Right atrium auricular region (tissue), 2 donors: ENCODE results near the gene GRK5. TPM values are rescaled to one million over a fixed set of nuclear protein-coding genes. Genes with fewer than 3 reads are reported as not detected.

Source experiments
- DNase-seq: peaks from one replicate; pipeline ENCODE4 v3.0.0-alpha.2; 2019; ENCODE audit warnings: low spot score
- H3K27ac ChIP-seq, 2 donors: fragments of 200-600 bp; sonication (generic); 1 replicate in 1 of 2; 2 replicates in 1 of 2; pipeline ENCODE4 v1.5.1; 2016 to 2019
- H3K27me3 ChIP-seq, 2 donors: fragments of 200-600 bp; sonication (generic); one replicate each; pipeline versions ENCODE4 v1.5.1 to v1.6.0; 2017 to 2019
- H3K36me3 ChIP-seq: fragments of 200-600 bp; sonication (generic); one replicate; pipeline ENCODE4 v1.5.1; 2016
- H3K4me1 ChIP-seq, 2 donors: fragments of 200-600 bp; sonication (generic); one replicate each; pipeline versions ENCODE4 v1.5.1 to v1.6.0; 2017 to 2019
- H3K4me3 ChIP-seq, 2 donors: fragments of 200-600 bp; sonication (generic); 1 replicate in 1 of 2; 2 replicates in 1 of 2; pipeline ENCODE4 v1.5.1; 2017 to 2019; ENCODE audit warnings: mild to moderate bottlenecking in 1 of 2, moderate library complexity in 1 of 2
- H3K9me3 ChIP-seq, 2 donors: fragments of 200-600 bp; sonication (generic); one replicate each; pipeline ENCODE4 v1.5.1; 2019
- total RNA-seq, 2 donors: library from RNA; depleted of rRNA; stranded (reverse); fragments of >200 nt; gene quantifications; one replicate each; pipeline ENCODE4 v1.1.0, GENCODE V29; 2016
- TF ChIP-seq, protein P1 (sequence below), 2 donors: fragments of 200-600 bp; sonication (generic); IDR thresholded peaks; one replicate each; pipeline ENCODE4 v1.5.1; 2019; ENCODE audit warnings: antibody characterized with exemption in 2 of 2

GRK5 gene
- total RNA-seq, 2 donors from 2014 or later: 19.2 to 53.8 TPM

- no peak for DNase-seq
- peak overlapping the region; percentile 31 to 84 for H3K27ac ChIP-seq
- H3K4me3 ChIP-seq: no peak overlapping the region
- no peaks in the 10 kb centered on the region for H3K27me3 ChIP-seq
- H3K9me3 ChIP-seq: no peaks in the 10 kb centered on the region
- TF ChIP-seq, protein P1, sequence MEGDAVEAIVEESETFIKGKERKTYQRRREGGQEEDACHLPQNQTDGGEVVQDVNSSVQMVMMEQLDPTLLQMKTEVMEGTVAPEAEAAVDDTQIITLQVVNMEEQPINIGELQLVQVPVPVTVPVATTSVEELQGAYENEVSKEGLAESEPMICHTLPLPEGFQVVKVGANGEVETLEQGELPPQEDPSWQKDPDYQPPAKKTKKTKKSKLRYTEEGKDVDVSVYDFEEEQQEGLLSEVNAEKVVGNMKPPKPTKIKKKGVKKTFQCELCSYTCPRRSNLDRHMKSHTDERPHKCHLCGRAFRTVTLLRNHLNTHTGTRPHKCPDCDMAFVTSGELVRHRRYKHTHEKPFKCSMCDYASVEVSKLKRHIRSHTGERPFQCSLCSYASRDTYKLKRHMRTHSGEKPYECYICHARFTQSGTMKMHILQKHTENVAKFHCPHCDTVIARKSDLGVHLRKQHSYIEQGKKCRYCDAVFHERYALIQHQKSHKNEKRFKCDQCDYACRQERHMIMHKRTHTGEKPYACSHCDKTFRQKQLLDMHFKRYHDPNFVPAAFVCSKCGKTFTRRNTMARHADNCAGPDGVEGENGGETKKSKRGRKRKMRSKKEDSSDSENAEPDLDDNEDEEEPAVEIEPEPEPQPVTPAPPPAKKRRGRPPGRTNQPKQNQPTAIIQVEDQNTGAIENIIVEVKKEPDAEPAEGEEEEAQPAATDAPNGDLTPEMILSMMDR (IDR thresholded peaks at IDR 0.05): peak in 1 of 2 donors; percentile 23
- H3K4me1 ChIP-seq: peaks cover 0 to 59% of the 10 kb centered on the region in 2 donors
- H3K36me3 ChIP-seq: no peaks in the 10 kb centered on the region
Measured at GRCh38 chr10:119364645-119365600, 157.6 kb downstream of the GRK5 start.

- Histone ChIP-seq H3K4me3 (no peak overlapping the region), H3K9me3 (no peaks in the 10 kb centered on the region), H3K36me3 (no peaks in the 10 kb centered on the region), H3K27me3 (no peaks in the 10 kb centered on the region), H3K27ac (peak overlapping the region; percentile 22 to 84), H3K4me1 (peaks cover 0 to 70% of the 10 kb centered on the region in 2 donors)
- peak; percentile 71 for DNase-seq
- TF ChIP-seq, protein P1 (IDR thresholded peaks at IDR 0.05): no peak
Measured at GRCh38 chr10:119365773-119366599, 158.6 kb downstream of the GRK5 start.

DNA sequence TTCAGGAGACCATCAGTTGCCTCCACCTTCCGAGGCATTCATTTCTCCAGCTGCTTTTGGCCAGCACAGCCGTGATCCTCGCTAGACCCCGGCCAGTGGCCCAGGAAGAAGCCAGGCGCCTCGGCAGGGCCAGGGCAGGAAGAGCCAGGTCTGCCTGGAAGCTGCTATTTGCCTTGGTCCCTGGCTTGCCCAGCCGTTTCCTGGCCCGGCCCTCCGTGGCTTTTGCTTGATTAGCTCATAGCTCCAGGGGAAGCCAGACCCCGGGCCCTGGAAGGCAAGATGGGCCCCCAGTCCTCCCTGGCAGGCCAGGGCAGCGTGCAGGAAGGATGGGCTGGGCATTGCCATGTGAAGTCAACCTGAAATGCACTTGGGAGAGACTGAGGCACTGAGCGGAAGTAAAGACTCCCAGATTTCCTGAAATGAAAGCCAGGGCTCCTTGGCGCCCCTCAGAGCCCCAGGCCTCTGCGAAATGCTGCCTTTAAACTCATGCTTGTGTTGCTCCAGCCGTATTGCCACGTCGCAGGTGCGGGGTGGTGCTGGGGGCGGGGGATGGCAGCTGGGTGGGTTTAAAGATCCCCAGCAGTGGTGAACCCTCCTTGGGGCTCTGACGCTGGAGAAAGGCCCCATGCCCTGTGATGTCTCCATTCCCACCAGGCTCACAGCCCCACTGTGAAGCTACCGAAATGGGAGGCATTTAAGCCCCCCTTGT is 160.6 kb downstream of the GRK5 start:
- H3K36me3 ChIP-seq: no peaks in the 10 kb centered on the region
- TF ChIP-seq, protein P1 (IDR thresholded peaks at IDR 0.05): no peak
- peak overlapping the region; percentile 67 to 84 for H3K27ac ChIP-seq
- H3K4me3 ChIP-seq: no peak overlapping the region
- no peaks in the 10 kb centered on the region for H3K9me3 ChIP-seq
- no peak for DNase-seq
- no peaks in the 10 kb centered on the region for H3K27me3 ChIP-seq
- H3K4me1 ChIP-seq: peaks cover 0 to 79% of the 10 kb centered on the region in 2 donors

GRCh38 chr10:119368581-119368980 is 161.2 kb downstream of the GRK5 start:
- H3K9me3 ChIP-seq: no peaks in the 10 kb centered on the region
- peaks cover 0 to 79% of the 10 kb centered on the region in 2 donors for H3K4me1 ChIP-seq
- H3K4me3 ChIP-seq: no peak overlapping the region
- TF ChIP-seq, protein P1 (IDR thresholded peaks at IDR 0.05): no peak
- H3K27me3 ChIP-seq: no peaks in the 10 kb centered on the region
- no peaks in the 10 kb centered on the region for H3K36me3 ChIP-seq
- DNase-seq: no peak
- H3K27ac ChIP-seq: peak overlapping the region; percentile 67 to 84
